ENCODE data around the gene UGGT1.

DNA sequence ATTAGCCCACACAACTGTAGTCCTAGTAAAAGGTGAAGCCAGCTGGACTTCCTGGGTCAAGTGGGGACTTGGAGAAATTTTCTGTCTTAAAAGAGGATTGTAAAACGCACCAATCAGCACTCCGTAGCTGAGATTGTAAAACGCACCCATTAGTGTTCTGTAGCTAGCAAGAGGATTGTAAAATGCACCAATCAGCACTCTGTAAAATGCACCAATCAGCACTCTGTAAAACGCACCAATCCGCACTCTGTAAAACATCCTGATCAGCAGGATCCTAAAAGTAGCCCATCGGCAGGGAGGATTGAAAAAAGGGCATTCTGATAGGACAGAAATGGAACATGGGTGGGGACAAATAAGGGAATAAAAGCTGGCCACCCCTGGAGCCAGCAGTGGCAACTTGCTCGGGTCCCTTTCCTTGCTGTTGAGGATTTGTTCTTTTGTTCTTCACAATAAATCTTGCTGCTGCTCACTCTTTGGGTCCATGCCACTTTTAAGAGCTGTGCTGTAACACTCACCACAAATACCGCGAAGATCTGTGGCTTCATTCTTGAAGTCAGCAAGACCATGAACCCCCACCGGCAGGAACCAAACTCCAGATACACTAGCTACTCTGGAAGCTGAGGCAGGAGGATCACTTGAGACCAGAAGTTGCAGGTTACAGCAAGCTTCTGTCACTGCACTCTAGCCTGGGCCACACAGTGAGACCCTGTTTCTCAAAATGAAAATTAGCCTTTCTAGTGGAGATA, 125.1 kb downstream of the UGGT1 start:
- TF ChIP-seq, protein P1, sequence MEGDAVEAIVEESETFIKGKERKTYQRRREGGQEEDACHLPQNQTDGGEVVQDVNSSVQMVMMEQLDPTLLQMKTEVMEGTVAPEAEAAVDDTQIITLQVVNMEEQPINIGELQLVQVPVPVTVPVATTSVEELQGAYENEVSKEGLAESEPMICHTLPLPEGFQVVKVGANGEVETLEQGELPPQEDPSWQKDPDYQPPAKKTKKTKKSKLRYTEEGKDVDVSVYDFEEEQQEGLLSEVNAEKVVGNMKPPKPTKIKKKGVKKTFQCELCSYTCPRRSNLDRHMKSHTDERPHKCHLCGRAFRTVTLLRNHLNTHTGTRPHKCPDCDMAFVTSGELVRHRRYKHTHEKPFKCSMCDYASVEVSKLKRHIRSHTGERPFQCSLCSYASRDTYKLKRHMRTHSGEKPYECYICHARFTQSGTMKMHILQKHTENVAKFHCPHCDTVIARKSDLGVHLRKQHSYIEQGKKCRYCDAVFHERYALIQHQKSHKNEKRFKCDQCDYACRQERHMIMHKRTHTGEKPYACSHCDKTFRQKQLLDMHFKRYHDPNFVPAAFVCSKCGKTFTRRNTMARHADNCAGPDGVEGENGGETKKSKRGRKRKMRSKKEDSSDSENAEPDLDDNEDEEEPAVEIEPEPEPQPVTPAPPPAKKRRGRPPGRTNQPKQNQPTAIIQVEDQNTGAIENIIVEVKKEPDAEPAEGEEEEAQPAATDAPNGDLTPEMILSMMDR (conservative IDR thresholded peaks at IDR 0.05; ENCODE audit: low read length), result no peak
- no peak for TF ChIP-seq EZH2phosphoT487 (IDR thresholded peaks at IDR 0.05; ENCODE audit: borderline replicate concordance, low read depth, low read length)

Measured in OCI-LY7 (cell line).